DOHH2 (cell line): ENCODE measurements around the gene FAM200A.

Experiments
- CTCF ChIP-seq: fragments of 200-600 bp; sonication (generic); IDR thresholded peaks from one replicate; pipeline ENCODE4 v1.5.1; 2014; ENCODE audit warnings: antibody characterized with exemption, mild to moderate bottlenecking, low read depth, low read length; ENCODE audit not compliant: poor library complexity, severe bottlenecking
- EZH2phosphoT487 ChIP-seq: fragments of 200-600 bp; sonication (generic); IDR thresholded peaks from 2 replicates; pipeline ENCODE4 v1.6.1; 2017; ENCODE audit warnings: borderline replicate concordance, mild to moderate bottlenecking, antibody characterized with exemption, low read length, moderate library complexity, mixed read lengths

GRCh38 chr7:99596408-99596955, 44.6 kb upstream of the FAM200A start:
- TF ChIP-seq CTCF (no peak), EZH2phosphoT487 (no peak)
